Inflammatory macrophage (primary cell): ENCODE measurements around the gene RASSF8.

Experiments used
- DNase-seq, 2 donors: peaks; one replicate each; pipeline ENCODE4 v3.0.0-alpha.2; 2020 to 2022

RASSF8 gene

DNA sequence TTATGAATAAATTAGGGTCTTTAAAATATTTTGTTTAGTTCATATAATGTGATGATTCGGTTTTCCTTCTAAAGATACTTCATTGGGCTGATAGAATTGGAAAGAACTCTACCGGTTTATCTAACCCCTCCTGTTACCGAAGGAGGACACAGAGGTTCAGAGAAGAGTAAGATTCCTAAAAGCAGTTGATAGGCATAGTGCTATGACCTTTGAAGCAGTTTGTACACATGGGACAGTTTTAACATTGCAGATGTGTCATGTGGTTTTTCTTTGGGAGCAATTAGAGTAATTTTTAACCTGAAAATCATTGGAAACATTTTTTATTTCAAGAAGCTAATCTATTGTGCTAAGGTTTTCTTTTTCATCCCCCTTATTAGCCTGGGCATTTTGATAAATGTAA lies 103.5 kb downstream of the RASSF8 start:
- DNase-seq: no peak

DNA sequence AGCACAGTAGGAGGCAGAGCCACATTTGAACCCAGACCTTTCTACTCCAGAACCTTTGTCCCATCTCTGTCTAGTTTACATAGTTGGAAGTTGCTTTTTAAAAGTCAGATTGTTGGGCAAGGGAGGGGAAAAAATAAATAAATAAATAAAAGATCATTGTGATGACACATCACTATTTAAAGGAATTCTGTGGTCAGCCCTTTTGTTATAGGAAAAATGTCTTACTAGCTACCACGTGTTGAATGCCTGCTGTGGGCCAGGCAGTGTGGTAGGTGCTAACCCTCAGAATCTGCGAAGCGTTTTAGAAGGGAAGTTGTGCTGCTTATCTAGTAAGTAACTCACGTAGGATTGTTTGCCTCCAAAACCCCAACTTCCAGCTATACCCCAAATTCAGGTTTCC lies 104.1 kb downstream of the RASSF8 start:
- DNase-seq: no peak

DNA sequence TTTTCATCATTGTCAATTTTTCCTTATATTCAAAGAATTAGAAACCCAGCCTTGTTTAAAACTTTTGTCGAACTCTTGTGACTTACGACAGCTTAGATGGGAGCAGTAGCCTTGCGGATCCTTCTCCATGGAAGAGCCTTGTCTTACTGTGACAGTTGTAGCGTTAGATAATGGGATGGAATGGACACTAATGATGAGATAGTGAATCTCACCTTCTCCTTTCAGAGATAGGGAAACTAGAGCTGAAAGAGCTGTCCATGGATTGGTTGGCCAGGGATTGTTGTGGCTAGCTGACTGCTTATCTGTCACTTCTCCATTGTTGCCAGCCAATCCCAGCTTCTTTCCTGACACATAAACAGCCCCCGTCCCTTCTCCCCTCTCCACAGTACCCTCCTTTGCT lies 107.0 kb downstream of the RASSF8 start:
- DNase-seq: no peak

DNA sequence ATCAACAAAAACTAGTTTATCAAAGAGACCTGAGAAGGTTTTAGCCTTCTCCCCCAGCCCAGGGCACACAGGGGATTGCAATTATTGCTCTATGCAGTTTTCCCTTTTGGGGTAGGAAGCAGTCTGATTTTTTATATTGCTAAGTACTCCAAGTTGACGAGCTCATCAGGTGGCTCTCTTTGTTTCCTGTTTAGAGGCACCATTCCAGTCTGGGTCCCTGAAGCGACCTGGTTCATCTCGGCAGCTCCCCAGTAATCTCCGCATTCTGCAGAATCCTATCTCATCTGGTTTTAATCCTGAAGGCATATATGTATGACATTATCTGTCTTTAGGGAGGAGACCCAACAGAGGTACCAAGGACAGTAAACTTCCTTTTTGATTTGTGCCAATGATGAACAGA lies 110.0 kb downstream of the RASSF8 start:
- no peak for DNase-seq

DNA sequence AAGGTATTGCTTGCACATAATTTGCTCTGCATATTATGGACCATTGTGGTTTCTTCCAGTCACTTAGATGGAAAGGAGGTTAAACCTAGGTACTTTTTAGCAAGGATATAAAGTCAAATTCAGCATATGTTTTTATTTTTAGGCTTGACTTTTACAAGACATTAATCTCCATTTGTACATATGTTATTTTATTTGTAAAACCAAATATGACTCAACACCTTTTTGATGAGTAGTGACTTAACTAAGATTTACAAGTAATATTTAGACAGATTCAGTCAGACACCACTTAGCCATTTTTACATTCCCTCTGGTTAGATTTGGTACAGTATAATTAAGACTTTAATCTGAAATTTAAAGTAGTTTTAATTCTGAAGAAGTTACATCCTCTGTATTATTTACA lies 111.3 kb downstream of the RASSF8 start:
- DNase-seq: no peak

- DNase-seq: no peak
Observed at GRCh38 chr12:26077915-26078702, 119.6 kb downstream of the RASSF8 start.

GRCh38 chr12:26080911-26081310 lies 122.4 kb downstream of the RASSF8 start:
- DNase-seq: peak; percentile 66 to 72

DNA sequence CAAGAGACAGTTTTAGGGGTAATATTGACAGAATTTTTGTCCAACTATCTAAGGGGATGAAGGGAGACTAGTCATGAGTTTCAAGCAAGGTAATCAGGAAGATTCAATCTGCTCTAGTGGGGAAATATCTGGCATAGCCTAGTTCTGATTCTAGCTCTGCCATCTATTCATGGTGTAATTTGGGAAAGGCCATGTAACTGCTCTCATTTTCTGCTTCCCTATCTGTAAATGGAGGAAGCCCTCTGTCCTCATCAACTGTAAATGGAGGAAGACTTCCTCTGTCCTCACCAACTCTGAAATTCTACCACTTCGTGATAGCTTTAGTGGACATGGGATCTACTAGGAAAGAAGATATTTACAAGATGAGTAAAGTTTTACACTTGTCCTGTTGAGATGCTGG lies 128.5 kb downstream of the RASSF8 start:
- peak; percentile 46 to 55 for DNase-seq

DNA sequence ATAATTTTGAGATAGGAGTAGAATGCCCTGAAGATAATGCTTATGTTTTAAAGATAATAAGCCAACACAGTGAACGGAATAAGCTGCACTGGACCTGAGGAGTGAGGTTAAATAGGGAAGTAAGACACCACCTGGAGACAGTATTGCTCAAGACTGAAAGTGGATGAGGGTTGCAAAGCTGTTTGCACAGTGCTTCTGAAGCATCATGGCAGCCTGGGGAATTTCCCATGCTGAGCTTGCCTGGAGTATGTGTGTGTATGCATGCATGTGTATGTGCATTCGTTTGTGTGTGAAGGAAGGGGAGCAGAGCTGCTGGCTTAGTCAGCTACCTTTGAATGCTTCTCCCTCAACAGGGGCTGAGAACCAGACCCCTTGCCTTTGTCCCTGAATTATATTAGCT lies 130.5 kb downstream of the RASSF8 start:
- no peak for DNase-seq

- DNase-seq: no peak
Observed at GRCh38 chr12:26090836-26091510, 132.5 kb downstream of the RASSF8 start.

GRCh38 chr12:26091822-26092221 lies 133.3 kb downstream of the RASSF8 start:
- DNase-seq: no peak

DNA sequence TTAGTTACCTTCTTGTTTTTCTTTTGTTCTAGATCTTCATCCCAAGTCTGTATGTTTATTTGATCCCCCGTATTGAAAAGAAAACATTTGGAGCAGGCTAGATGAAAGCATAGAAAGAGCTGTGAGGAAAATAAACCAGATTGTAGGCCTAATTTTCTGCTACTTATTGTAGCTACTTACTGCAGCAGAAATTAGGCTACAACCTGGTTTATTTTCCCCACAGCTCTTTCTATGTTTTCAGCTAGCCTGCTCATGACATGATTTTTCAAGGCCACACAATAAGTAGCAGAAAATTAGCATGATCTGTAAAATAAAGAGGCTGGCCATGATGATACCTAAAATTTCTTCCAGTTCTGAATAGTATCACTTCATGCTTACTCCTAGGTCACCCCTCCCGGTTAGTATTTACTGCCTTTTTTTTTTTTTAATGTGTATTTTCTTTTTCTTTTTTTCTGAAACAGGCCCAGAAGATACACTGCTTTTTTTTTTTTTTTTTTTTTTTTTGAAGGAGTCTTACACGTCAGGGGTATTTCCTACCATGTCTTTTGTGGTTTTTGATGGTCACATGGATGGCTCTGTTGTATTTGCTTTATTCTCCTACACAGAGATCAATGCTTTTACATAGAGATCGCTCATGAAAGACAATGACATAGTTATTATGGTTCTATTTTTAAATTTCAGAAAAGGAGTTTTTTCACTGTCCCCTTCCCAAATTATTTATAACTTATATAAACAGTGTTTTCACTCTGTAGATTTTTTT lies 134.0 kb downstream of the RASSF8 start:
- DNase-seq: no peak

DNA sequence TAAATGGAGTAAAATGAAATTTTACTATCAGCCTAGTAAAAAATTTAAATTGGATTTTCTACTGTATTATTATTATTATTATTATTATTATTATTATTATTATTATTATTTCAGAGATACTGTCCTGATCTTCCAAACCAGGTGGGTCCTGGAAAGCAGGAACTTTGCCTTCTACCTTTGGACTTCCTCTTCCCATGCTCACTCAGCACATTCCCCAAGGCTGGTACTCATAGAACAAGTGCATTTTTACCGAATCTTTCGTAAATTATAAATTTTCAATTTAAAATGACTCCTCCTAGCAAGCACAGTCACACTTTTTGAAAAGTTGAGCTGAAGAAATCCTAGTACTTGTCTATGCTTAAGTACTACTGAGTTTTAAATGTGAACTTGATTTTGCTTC lies 136.7 kb downstream of the RASSF8 start:
- no peak for DNase-seq

GRCh38 chr12:26096036-26096435 lies 137.6 kb downstream of the RASSF8 start:
- no peak for DNase-seq

DNA sequence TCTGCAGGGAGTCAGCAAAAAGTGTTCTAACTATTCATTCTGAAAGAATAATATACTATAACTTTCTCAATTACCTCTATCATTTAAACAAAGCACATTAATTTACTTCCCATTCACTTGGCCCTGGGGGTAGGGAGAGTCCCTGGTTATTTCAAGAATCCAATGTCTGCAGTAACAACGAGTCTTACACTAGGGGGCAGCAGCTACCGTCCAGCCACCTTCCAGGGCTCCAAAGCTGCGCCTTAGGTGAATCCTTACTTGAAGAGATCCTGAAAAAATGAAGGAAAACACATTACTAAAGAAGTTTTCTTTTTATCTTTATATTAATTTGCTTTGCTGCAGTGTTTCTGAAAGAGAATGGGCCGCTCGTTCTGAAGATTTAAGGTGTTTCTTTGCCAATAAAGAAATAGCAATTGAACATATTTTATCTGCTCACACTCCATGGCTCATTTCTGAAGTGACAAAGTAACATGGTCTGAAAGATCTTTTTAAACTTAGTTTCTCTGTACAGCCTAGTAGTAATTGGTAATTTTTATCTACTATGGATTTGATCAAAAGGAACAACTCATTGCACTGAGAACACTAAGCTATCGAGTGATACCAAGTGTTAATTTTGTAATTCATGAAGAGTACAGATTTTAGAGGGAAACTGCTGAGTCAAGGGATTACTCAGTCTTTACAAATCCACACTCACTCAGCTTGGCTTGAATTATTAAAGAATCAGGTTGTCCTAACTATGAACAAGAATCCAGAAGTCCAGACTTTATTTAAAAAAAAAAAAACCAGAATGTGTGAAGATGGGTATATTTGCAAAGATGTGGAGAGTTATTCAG lies 138.8 kb downstream of the RASSF8 start:
- peak; percentile 74 to 82 for DNase-seq

DNA sequence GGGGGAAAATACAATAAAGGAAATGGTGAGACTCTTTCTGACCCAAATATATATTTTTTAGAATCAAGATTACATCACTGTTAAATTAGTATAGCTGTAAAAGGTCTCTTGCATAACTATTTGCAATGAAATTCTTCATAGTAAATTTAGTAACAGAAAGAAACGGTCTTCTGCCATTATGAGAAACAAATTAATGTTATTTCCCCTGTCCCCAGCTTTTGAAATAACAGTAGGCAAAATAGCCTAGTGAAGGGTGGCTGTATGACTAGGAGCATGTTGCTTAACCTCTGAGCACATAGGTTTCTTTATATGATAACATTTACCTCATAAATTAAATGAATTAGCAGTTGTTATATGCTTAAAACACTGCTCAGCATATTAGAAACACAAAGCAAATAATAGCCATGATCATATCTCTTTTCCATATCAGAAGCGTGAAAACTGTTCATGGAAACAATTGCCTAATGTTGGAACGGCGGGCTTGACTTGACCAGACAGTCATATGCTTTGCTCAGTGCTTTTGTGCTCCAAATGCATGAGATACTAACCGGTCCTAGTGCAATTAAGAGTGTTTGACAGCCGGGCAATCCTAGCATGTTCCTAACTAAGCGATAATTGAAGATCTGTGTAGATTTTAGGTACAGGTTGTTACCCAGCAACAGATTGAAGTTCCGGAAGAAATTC lies 142.3 kb downstream of the RASSF8 start:
- peak in 1 of 2 donors; percentile 53 for DNase-seq

- no peak for DNase-seq
Observed at GRCh38 chr12:26101350-26101734, 142.9 kb downstream of the RASSF8 start.

DNA sequence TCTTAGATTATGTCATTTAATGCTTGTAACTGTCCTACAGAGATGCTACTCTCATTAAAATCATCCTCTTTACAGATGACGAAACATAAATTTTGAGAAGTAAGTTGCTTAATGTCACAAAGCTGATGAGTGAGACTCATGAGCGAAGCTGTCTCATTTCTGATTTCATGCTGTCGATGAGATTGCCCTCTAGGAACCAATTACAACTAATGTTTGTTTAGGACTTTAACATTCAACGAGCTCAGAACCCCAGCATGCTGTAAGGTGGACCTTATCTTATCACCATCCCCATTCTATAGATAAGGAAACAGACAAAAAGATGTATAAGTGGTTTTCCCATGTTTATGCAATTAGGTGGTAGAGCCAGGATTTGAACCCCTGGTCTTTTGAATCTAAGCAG lies 143.3 kb downstream of the RASSF8 start:
- peak; percentile 67 to 70 for DNase-seq

DNA sequence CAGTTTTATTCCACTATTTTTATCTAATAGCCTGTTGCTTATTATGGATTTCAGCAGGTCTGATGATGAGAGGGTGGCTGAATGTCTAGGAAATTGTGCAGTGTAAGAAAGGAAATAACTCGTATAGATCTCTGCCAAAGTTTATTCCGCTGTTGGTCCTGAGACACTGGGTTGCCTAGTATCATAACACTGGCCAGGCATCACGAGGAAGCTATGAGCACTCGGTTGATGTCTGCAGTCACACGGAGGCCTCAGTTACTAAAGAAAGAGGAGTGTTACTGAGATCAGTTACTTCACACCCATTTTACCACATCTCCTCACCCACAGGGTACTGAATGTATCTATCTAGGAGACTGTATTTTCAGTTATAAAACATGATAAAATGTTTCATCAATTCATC lies 144.5 kb downstream of the RASSF8 start:
- peak; percentile 74 to 85 for DNase-seq

- DNase-seq: no peak
Observed at GRCh38 chr12:26106347-26106746, 147.9 kb downstream of the RASSF8 start.

DNA sequence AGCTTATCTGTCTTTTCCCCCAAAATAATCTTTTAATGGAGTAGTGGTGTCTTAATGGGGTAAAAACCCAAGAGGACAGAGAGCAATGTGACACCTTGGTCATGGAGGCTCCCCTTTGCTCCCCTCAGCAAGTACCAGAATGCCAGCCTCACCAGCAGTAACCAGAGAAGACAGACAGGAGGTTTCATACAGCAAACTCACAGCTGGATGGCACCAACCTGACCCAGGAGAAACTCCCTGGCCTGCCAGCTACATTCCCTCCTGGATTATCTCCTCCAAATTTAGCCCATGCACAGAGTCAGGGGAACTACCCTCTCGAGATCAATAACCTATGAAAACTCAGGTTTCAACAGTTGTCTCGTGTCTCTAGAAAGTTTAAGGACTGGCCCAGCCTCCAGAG lies 150.4 kb downstream of the RASSF8 start:
- DNase-seq: no peak

- no peak for DNase-seq
Observed at GRCh38 chr12:26109343-26109881, 150.9 kb downstream of the RASSF8 start.
